ENCODE measurements around the gene CBR4. TPM values are rescaled to one million over a fixed set of nuclear protein-coding genes. Genes with fewer than 3 reads are reported as not detected.
"Not testable (repeated sequence)": the region's sequence is repeated elsewhere in the genome, so short reads cannot be mapped to it uniquely, and the experiment has no call there.

Gene CBR4
- total and polyA plus RNA-seq, 3 experiments from 2014 or later = 5.7 to 17.1 (median 14.2) TPM

DNA sequence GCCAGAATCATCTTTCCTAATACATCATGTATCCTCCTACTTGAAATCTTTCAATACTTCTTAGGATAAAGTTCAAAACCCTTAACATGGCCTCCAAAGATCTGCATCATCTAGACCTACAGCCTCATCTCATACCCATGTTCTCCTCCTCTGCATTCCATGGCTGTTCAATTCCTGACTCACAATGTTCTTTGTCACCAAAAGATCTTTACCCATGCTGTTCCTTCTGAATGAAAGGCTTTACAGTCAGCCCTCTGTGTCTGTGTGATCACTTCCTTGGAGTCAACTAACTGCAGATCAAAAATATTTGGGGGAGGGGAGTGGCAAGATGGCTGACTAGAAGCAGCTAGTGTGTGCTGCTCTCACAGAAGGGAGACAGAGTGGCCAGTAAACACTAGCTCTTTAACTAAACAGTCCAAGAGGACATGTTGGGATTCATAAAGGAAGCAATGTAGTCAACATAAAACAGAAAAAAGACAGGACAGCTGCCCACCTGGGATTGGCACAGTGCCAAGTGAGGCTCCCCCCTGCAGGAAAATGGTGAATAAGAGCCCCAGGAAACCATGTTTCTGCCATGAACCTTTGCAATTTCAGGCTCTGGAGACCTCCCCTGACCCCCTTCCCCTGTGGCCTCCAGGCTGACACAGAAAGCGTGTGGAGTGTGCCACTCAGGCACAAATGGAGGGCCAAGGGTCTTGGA is 31.9 kb downstream of the CBR4 start:
- Mint-ChIP-seq H3K4me3 (no peak overlapping the region), H3K27me3 (peaks cover 0 to 2% of the 10 kb centered on the region in 2 donors), H3K4me1 (no peaks in the 10 kb centered on the region), H3K9me3 (peaks cover 22 to 55% (median 41%) of the 10 kb centered on the region in 5 donors), H3K36me3 (peaks cover 22 to 34% (median 29%) of the 10 kb centered on the region in 3 donors), H3K27ac (no peak overlapping the region)
- POLR2A ChIA-PET = no interaction called here
- Histone ChIP-seq H3K36me3 (ENCODE audit: insufficient read depth, low read length) (peaks cover 13% of the 10 kb centered on the region), H3K4me3 (ENCODE audit: low read length) (no peak overlapping the region), H3K27me3 (ENCODE audit: insufficient read depth, low read length, poor library complexity, severe bottlenecking) (no peaks in the 10 kb centered on the region), H3K4me1 (ENCODE audit: insufficient read depth, low read length) (no peaks in the 10 kb centered on the region), H3K27ac (ENCODE audit: low read depth, low read length) (no peak overlapping the region), H3K9me3 (ENCODE audit: low read length) (peaks cover under 1% of the 10 kb centered on the region)
- DNase-seq = no peak
- CTCF ChIA-PET = no interaction called here

DNA sequence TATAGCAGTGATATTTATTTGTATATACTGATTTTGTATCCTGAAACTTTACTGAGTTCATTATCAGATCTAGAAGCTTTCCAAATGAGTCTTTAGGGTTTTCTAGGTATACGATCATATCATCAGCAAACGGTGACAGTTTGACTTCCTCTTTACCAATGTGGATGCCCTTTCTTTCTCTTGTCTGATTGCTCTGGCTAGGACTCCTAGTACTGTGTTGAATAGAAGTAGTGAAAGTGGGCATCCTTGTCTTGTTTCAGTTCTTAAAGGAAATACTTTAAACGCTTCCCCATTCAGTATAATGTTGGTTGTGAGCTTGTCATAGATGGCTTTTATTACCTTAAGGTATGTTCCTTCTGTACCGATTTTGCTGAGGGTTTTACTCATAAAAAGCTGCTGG is 37.5 kb downstream of the CBR4 start:
- peaks cover 13% of the 10 kb centered on the region for H3K36me3 ChIP-seq (ENCODE audit: insufficient read depth, low read length)
- H3K4me3 ChIP-seq (ENCODE audit: low read length) = no peak overlapping the region
- Mint-ChIP-seq H3K4me1 (no peaks in the 10 kb centered on the region), H3K27me3 (no peaks in the 10 kb centered on the region), H3K27ac (no peak overlapping the region), H3K36me3 (peaks cover 3 to 7% (median 5%) of the 10 kb centered on the region in 3 donors), H3K9me3 (peaks cover 16 to 66% (median 40%) of the 10 kb centered on the region in 5 donors), H3K4me3 (no peak overlapping the region)
- H3K4me1 ChIP-seq (ENCODE audit: insufficient read depth, low read length) = no peaks in the 10 kb centered on the region
- POLR2A ChIA-PET = no interaction called here
- no peaks in the 10 kb centered on the region for H3K27me3 ChIP-seq (ENCODE audit: insufficient read depth, low read length, poor library complexity, severe bottlenecking)
- H3K9me3 ChIP-seq (ENCODE audit: low read length) = peaks cover 9% of the 10 kb centered on the region
- no peak overlapping the region for H3K27ac ChIP-seq (ENCODE audit: low read depth, low read length)
- CTCF ChIA-PET = no interaction called here
- DNase-seq = no peak

DNA sequence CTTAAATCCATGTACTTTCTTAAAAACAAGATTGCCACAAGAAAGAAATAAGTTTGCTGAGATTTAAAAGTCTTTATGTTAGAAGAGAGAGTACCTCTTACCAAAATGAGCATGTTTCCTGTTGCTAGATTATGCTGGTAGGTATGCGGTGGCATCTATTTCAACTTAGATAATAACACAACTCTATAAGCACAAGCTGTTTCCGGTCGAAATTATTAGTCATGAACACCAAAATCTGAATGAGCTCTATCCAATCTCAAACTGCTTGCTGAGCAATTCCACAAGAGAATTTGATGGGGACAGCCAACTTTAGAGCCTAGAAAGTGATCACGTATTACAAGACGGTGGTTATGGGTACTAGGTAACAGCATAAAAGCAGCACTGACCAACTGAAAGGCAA is 49.3 kb downstream of the CBR4 start:
- Histone ChIP-seq H3K27ac (ENCODE audit: low read depth, low read length) (no peak overlapping the region), H3K27me3 (ENCODE audit: insufficient read depth, low read length, poor library complexity, severe bottlenecking) (no peaks in the 10 kb centered on the region), H3K36me3 (ENCODE audit: insufficient read depth, low read length) (no peaks in the 10 kb centered on the region), H3K9me3 (ENCODE audit: low read length) (no peaks in the 10 kb centered on the region), H3K4me3 (ENCODE audit: low read length) (no peak overlapping the region), H3K4me1 (ENCODE audit: insufficient read depth, low read length) (no peaks in the 10 kb centered on the region)
- Mint-ChIP-seq H3K36me3 (peaks cover 2 to 26% (median 2%) of the 10 kb centered on the region in 3 donors), H3K27me3 (no peaks in the 10 kb centered on the region), H3K27ac (no peak overlapping the region), H3K4me1 (no peaks in the 10 kb centered on the region), H3K9me3 (peaks cover 0 to 10% (median 3%) of the 10 kb centered on the region in 5 donors), H3K4me3 (no peak overlapping the region)
- POLR2A ChIA-PET = no interaction called here
- no peak for DNase-seq
- CTCF ChIA-PET = no interaction called here

DNA sequence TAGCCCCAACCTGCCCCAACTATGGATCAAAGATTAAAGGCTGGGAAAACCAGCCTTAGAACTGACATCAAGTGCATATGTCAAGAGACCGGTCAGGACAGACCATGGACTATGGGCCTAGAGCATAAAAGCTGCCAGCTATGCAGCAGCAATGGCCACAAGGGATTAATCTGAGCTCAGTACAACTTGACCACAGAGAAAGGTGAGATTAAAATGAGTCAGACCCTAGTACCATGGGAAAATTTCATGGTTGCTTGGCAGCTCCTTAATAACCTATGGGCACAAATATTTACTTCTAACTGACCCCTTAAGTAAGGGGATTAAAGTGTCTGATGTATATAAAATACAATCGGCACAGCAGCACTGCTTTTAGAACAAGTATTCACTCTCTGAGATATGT is 54.4 kb downstream of the CBR4 start:
- ChIA-PET CTCF (no interaction called here), POLR2A (no interaction called here)
- Histone ChIP-seq H3K4me3 (ENCODE audit: low read length) (no peak overlapping the region), H3K9me3 (ENCODE audit: low read length) (no peaks in the 10 kb centered on the region), H3K4me1 (ENCODE audit: insufficient read depth, low read length) (no peaks in the 10 kb centered on the region), H3K36me3 (ENCODE audit: insufficient read depth, low read length) (no peaks in the 10 kb centered on the region), H3K27me3 (ENCODE audit: insufficient read depth, low read length, poor library complexity, severe bottlenecking) (no peaks in the 10 kb centered on the region), H3K27ac (ENCODE audit: low read depth, low read length) (no peak overlapping the region)
- Mint-ChIP-seq H3K27ac (no peak overlapping the region), H3K4me3 (no peak overlapping the region), H3K27me3 (peaks cover 0 to 4% of the 10 kb centered on the region in 2 donors), H3K9me3 (peaks cover 0 to 21% (median 7%) of the 10 kb centered on the region in 5 donors), H3K36me3 (peaks cover 0 to 40% (median 3%) of the 10 kb centered on the region in 3 donors), H3K4me1 (no peaks in the 10 kb centered on the region)
- no peak for DNase-seq

DNA sequence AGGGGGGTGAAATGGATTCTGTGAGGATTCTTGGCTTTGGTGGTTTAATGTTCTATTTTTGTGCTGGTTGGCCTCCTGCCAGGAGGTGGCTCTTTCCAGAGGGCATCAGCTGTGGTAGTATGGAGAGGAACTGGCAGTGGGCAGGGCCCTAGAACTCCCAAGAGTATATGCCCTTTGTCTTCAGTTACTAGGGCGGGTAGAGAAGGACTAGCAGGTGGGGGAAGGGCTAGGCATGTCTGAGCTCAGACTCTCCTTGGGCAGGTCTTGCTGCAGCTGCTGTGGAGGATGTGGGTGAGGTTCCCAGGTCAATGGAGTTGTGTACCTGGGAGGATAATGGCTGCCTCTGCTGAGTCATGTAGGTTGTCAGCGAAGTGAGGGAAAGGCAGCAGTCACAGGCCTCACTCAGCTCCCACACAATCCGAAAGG is 57.2 kb downstream of the CBR4 start:
- H3K4me3 Mint-ChIP-seq; H3K27me3 ChIP-seq (ENCODE audit: insufficient read depth, low read length, poor library complexity, severe bottlenecking); H3K27me3 Mint-ChIP-seq; H3K27ac Mint-ChIP-seq; DNase-seq; H3K4me1 ChIP-seq (ENCODE audit: insufficient read depth, low read length); H3K27ac ChIP-seq (ENCODE audit: low read depth, low read length); H3K4me3 ChIP-seq (ENCODE audit: low read length); CTCF ChIA-PET; H3K4me1 Mint-ChIP-seq; H3K36me3 ChIP-seq (ENCODE audit: insufficient read depth, low read length); POLR2A ChIA-PET; H3K9me3 ChIP-seq (ENCODE audit: low read length): not testable (repeated sequence)
- Mint-ChIP-seq H3K9me3 (peaks cover 0 to 37% (median 11%) of the 10 kb centered on the region in 5 donors), H3K36me3 (peaks cover 0 to 38% (median 3%) of the 10 kb centered on the region in 3 donors)

DNA sequence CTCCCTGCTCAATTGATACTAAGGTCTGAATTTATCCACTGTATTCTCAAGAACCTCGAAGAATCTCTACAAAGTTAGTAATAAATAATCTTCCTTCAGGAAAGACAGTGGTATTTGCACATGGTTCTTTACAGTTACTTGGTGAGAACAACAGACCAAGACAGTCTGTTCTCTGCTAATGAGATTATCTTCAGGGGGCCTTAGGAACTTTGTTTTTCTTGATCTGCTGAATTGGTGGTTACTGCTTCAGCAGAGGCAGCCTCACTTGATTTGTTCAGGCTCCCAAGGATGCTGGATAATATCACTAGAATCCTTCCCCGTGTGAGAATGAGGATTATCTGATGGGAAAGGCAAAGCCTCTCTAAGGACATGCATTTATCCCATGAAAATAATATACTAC is 64.8 kb downstream of the CBR4 start:
- Mint-ChIP-seq H3K27me3 (no peaks in the 10 kb centered on the region), H3K9me3 (peaks cover 0 to 27% (median 6%) of the 10 kb centered on the region in 5 donors), H3K4me1 (no peaks in the 10 kb centered on the region), H3K4me3 (no peak overlapping the region), H3K27ac (no peak overlapping the region), H3K36me3 (peaks cover 0 to 20% (median 0%) of the 10 kb centered on the region in 3 donors)
- Histone ChIP-seq H3K4me1 (ENCODE audit: insufficient read depth, low read length) (no peaks in the 10 kb centered on the region), H3K27ac (ENCODE audit: low read depth, low read length) (no peak overlapping the region), H3K36me3 (ENCODE audit: insufficient read depth, low read length) (no peaks in the 10 kb centered on the region), H3K27me3 (ENCODE audit: insufficient read depth, low read length, poor library complexity, severe bottlenecking) (no peaks in the 10 kb centered on the region), H3K9me3 (ENCODE audit: low read length) (no peaks in the 10 kb centered on the region), H3K4me3 (ENCODE audit: low read length) (no peak overlapping the region)
- CTCF ChIA-PET = no interaction called here
- DNase-seq = no peak
- POLR2A ChIA-PET = no interaction called here

DNA sequence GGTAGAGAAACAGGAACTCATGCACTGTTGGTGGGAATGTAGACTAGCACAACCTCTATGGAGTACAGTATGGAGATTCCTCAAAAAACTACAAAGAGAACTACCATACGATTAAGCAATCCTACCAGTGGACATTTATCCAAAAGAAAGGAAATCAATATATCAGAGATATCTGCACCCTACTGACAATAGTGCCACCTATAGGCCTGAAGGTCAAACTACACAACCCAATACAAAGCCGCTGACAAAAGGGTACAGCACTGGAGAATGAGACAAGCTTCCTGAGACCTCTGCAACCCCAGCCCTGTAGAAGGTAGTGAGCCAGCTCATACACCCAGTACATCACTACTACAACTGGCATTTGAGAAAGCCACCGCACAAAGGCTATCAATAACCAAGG is 67.1 kb downstream of the CBR4 start:
- Mint-ChIP-seq H3K4me3 (no peak overlapping the region), H3K27me3 (no peaks in the 10 kb centered on the region), H3K4me1 (no peaks in the 10 kb centered on the region), H3K36me3 (peaks cover 0 to 25% (median 0%) of the 10 kb centered on the region in 3 donors), H3K27ac (no peak overlapping the region), H3K9me3 (peaks cover 7 to 30% (median 19%) of the 10 kb centered on the region in 5 donors)
- Histone ChIP-seq H3K4me3 (ENCODE audit: low read length) (no peak overlapping the region), H3K27ac (ENCODE audit: low read depth, low read length) (no peak overlapping the region), H3K4me1 (ENCODE audit: insufficient read depth, low read length) (no peaks in the 10 kb centered on the region), H3K27me3 (ENCODE audit: insufficient read depth, low read length, poor library complexity, severe bottlenecking) (no peaks in the 10 kb centered on the region), H3K9me3 (ENCODE audit: low read length) (no peaks in the 10 kb centered on the region), H3K36me3 (ENCODE audit: insufficient read depth, low read length) (no peaks in the 10 kb centered on the region)
- ChIA-PET CTCF (interaction anchor here (0.8 kb wide), 1 partner anchor 9 kb away, joined by 3 read pairs; no protein-coding TSS in a partner anchor), POLR2A (no interaction called here)
- no peak for DNase-seq
